CD14-positive monocyte (primary cell): ENCODE measurements around the gene NXNL2. TPM values are rescaled to one million over a fixed set of nuclear protein-coding genes. Genes with fewer than 3 reads are reported as not detected.

Experiments
- DNase-seq, 3 donors: peaks; one replicate each; pipeline ENCODE4 v3.0.0-alpha.2; 2011 to 2022
- H2AFZ ChIP-seq: 2 replicates; pipeline ENCODE4 v1.6.0; 2012; ENCODE audit warnings: mild to moderate bottlenecking, low read depth, low read length, inconsistent platforms; ENCODE audit not compliant: insufficient read depth, poor library complexity, severe bottlenecking
- H3K27ac ChIP-seq, 2 donors: 1 replicate in 1 of 2; 2 replicates in 1 of 2; pipeline ENCODE4 v1.5.1; 2012 to 2013; ENCODE audit warnings: low read length in 2 of 2, control low read depth in 1 of 2, inconsistent platforms in 1 of 2, low read depth in 1 of 2, mild to moderate bottlenecking in 1 of 2
- H3K27me3 ChIP-seq, 2 donors: one replicate each; pipeline versions ENCODE4 v1.6.0 to v1.6.1; 2011 to 2013; ENCODE audit warnings: low read length in 2 of 2; ENCODE audit not compliant: control insufficient read depth in 2 of 2, insufficient read depth in 2 of 2
- H3K36me3 ChIP-seq, 2 donors: replicated peaks in 1 of 2; 1 replicate in 1 of 2; 2 replicates in 1 of 2; pipeline versions ENCODE4 v1.5.1 to v1.6.1; 2012 to 2013; ENCODE audit warnings: low read length in 2 of 2, control low read depth in 1 of 2, inconsistent platforms in 1 of 2, mild to moderate bottlenecking in 1 of 2; ENCODE audit not compliant: insufficient read depth in 2 of 2, control insufficient read depth in 1 of 2
- H3K4me1 ChIP-seq, 2 donors: 1 replicate in 1 of 2; 2 replicates in 1 of 2; pipeline versions ENCODE4 v1.5.1 to v1.6.1; 2012 to 2013; ENCODE audit warnings: low read length in 2 of 2, control low read depth in 1 of 2, inconsistent platforms in 1 of 2, mild to moderate bottlenecking in 1 of 2, moderate library complexity in 1 of 2; ENCODE audit not compliant: insufficient read depth in 2 of 2, control insufficient read depth in 1 of 2
- H3K4me2 ChIP-seq: replicated peaks from 2 replicates; pipeline ENCODE3; 2012; ENCODE audit warnings: low read length, moderate library complexity, mild to moderate bottlenecking; ENCODE audit not compliant: poor library complexity, severe bottlenecking; ENCODE audit errors: extremely low read depth
- H3K4me3 ChIP-seq, 3 experiments: fragments of 200-600 bp in 1 of 3; sonication (generic) in 1 of 3; replicated peaks in 1 of 3; 1 replicate in 2 of 3; 2 replicates in 1 of 3; pipeline ENCODE4 v1.5.1; 2011 to 2013; ENCODE audit warnings: low read length in 3 of 3, mild to moderate bottlenecking in 3 of 3, control low read depth in 2 of 3, low read depth in 2 of 3, inconsistent platforms in 1 of 3, moderate library complexity in 1 of 3
- H3K79me2 ChIP-seq: 2 replicates; pipeline ENCODE4 v1.6.0; 2012; ENCODE audit warnings: mild to moderate bottlenecking, control low read depth, inconsistent platforms, low read length, moderate library complexity; ENCODE audit not compliant: insufficient read depth
- H3K9ac ChIP-seq: 2 replicates; pipeline ENCODE4 v1.6.0; 2017; ENCODE audit warnings: low read length, mild to moderate bottlenecking; ENCODE audit not compliant: insufficient read depth, poor library complexity, severe bottlenecking
- H3K9me3 ChIP-seq, 2 donors: replicated peaks in 1 of 2; 1 replicate in 1 of 2; 2 replicates in 1 of 2; pipeline versions ENCODE4 v1.5.1 to v1.6.1; 2012 to 2013; ENCODE audit warnings: low read length in 2 of 2, control low read depth in 1 of 2; ENCODE audit not compliant: control insufficient read depth in 1 of 2, insufficient read depth in 1 of 2
- H4K20me1 ChIP-seq: 2 replicates; pipeline ENCODE4 v1.6.0; 2012; ENCODE audit warnings: mild to moderate bottlenecking, low read length, control low read depth, moderate library complexity; ENCODE audit not compliant: insufficient read depth
- H3K27ac Mint-ChIP-seq, 7 donors: one replicate each; pipeline ENCODE4 v1.8.0; 2020; ENCODE audit warnings: mild to moderate bottlenecking in 7 of 7, mixed read lengths in 7 of 7, moderate library complexity in 6 of 7, inconsistent platforms in 2 of 7
- H3K27me3 Mint-ChIP-seq, 3 donors: one replicate each; pipeline ENCODE4 v1.8.0; 2021 to 2022; ENCODE audit warnings: low read depth in 3 of 3, mild to moderate bottlenecking in 3 of 3, mixed read lengths in 3 of 3, moderate library complexity in 3 of 3, inconsistent platforms in 1 of 3
- H3K36me3 Mint-ChIP-seq, 2 donors: one replicate each; pipeline ENCODE4 v1.8.0; 2020; ENCODE audit warnings: mixed read lengths in 2 of 2, inconsistent platforms in 1 of 2, mild to moderate bottlenecking in 1 of 2
- H3K4me1 Mint-ChIP-seq: one replicate; pipeline ENCODE4 v1.8.0; 2020; ENCODE audit warnings: mild to moderate bottlenecking, mixed read lengths
- H3K4me3 Mint-ChIP-seq, 2 donors: one replicate each; pipeline ENCODE4 v1.8.0; 2020; ENCODE audit warnings: mild to moderate bottlenecking in 2 of 2, mixed read lengths in 2 of 2, moderate library complexity in 1 of 2
- H3K9me3 Mint-ChIP-seq, 7 donors: one replicate each; pipeline ENCODE4 v1.8.0; 2020 to 2022; ENCODE audit warnings: mixed read lengths in 7 of 7, mild to moderate bottlenecking in 6 of 7, moderate library complexity in 6 of 7, inconsistent platforms in 2 of 7
- WGBS: methylation state at CpG from one replicate; pipeline ENCODE4 v1.1.5; 2013; ENCODE audit warnings: missing lambda C conversion rate; ENCODE audit not compliant: insufficient coverage; 5-methylcytosine and 5-hydroxymethylcytosine counted together
- intact Hi-C, 2 donors: fragments of 100-400 bp; cut with micrococcal nuclease; formaldehyde crosslinking; loops; one replicate each; pipeline versions ENCODE4 v1.15.0 to v1.15.1; 2023
- polyA plus RNA-seq, 3 donors: library from polyadenylated mRNA; depleted of rRNA in 1 of 3; unstranded in 2 of 3; stranded (reverse) in 1 of 3; fragments of 300-500 nt in 2 of 3; fragments of >200 nt in 1 of 3; fragmentation: Illumina TruSeq in 2 of 3; gene quantifications; 1 replicate in 2 of 3; 2 replicates in 1 of 3; pipeline ENCODE4 v1.2.3, GENCODE V29; 2012 to 2021
- TF ChIP-seq, protein P1 (sequence below): fragments of 200-600 bp; IDR thresholded peaks from one replicate; pipeline ENCODE4 v1.8.0; 2022; ENCODE audit warnings: antibody characterized with exemption, mild to moderate bottlenecking

Gene NXNL2
- polyA plus RNA-seq, 3 donors: not detected

DNA sequence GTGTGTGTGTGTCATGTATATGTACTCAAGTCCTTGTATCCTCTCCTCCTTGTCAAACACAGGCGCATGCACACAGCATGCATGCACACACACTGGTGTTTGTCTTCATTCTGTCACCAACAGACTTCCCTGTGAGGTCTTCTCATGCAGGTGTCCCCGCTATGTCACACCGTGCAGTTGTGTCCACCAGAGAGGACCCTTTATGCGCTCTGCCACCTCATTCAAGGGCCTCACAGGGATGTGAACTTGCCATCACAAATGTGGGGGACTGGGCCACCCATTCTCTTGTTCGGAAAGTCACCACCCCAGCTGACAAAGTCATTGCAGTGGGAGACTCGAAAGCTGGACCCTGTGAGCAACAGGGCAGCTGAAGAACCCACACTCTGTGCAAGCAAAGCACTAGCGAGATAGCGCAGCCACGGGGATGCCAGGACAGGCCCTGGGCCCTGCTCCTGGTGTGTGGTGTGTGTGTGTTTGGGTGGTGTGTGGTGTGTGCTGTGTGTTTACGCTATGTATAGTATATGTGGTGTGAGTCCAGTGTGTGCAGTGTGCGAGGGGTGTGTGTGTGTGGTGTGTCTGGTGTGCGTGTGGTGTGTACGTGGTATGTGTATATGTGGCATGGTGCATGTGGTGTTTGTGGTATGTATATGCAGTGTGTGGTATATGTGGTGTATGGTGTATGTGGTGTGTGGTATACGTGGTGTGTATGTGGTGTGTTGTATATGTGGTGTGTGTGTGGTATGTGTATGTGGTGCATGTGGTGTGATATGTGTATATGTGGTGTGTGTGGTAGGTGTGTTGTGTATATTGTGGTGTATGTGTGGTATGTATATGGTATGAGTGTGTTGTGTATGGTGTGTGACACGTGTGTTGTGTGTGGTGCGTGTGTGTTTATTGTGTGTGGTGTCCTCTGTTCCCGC, 30.9 kb upstream of the NXNL2 start:
- peaks cover 0 to 2% (median 1%) of the 10 kb centered on the region in 3 donors for H3K27me3 Mint-ChIP-seq
- Histone ChIP-seq H4K20me1 (no peaks in the 10 kb centered on the region), H2AFZ (no peak overlapping the region), H3K4me2 (no peak overlapping the region), H3K9ac (no peak overlapping the region), H3K79me2 (no peaks in the 10 kb centered on the region), H3K27me3 (no peaks in the 10 kb centered on the region), H3K9me3 (peaks cover 0 to 4% of the 10 kb centered on the region in 2 donors), H3K27ac (no peak overlapping the region), H3K4me3 (no peak overlapping the region), H3K36me3 (no peaks in the 10 kb centered on the region), H3K4me1 (no peaks in the 10 kb centered on the region)
- no peak for DNase-seq
- H3K27ac Mint-ChIP-seq: no peak overlapping the region
- intact Hi-C loops: no loop called here
- no peak overlapping the region for H3K4me3 Mint-ChIP-seq
- H3K9me3 Mint-ChIP-seq: peaks cover 0 to 5% (median 4%) of the 10 kb centered on the region in 7 donors
- TF ChIP-seq, protein P1, sequence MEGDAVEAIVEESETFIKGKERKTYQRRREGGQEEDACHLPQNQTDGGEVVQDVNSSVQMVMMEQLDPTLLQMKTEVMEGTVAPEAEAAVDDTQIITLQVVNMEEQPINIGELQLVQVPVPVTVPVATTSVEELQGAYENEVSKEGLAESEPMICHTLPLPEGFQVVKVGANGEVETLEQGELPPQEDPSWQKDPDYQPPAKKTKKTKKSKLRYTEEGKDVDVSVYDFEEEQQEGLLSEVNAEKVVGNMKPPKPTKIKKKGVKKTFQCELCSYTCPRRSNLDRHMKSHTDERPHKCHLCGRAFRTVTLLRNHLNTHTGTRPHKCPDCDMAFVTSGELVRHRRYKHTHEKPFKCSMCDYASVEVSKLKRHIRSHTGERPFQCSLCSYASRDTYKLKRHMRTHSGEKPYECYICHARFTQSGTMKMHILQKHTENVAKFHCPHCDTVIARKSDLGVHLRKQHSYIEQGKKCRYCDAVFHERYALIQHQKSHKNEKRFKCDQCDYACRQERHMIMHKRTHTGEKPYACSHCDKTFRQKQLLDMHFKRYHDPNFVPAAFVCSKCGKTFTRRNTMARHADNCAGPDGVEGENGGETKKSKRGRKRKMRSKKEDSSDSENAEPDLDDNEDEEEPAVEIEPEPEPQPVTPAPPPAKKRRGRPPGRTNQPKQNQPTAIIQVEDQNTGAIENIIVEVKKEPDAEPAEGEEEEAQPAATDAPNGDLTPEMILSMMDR: no peak
- H3K36me3 Mint-ChIP-seq: no peaks in the 10 kb centered on the region
- WGBS: 98% methylated on average over 15 of the region's 17 CpGs
- no peaks in the 10 kb centered on the region for H3K4me1 Mint-ChIP-seq

DNA sequence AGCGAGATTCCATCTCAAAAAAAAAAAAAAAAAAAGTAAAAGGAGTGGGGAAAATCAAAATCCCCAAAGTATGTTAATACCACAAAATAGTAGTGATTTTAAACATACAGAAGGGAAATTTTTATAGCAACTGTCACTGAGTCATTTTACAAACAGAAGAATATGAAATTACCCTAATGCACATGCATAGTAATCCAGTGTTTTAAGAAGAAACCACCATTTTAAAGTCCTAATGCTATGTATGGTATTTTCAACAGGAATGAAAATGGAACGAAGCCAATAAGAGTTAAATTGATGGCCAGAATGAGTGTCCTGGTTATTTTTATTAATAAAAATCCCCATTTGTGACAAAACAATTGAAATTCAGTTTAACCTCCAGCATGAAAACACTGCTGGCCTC, 26.7 kb upstream of the NXNL2 start:
- H3K4me1 Mint-ChIP-seq: peaks cover 3% of the 10 kb centered on the region
- Histone ChIP-seq H3K79me2 (no peaks in the 10 kb centered on the region), H2AFZ (no peak overlapping the region), H3K4me1 (no peaks in the 10 kb centered on the region), H3K4me2 (no peak overlapping the region), H3K9ac (no peak overlapping the region), H3K36me3 (no peaks in the 10 kb centered on the region), H3K27ac (no peak overlapping the region), H3K4me3 (no peak overlapping the region), H4K20me1 (no peaks in the 10 kb centered on the region), H3K9me3 (peaks cover 0 to 4% of the 10 kb centered on the region in 2 donors), H3K27me3 (no peaks in the 10 kb centered on the region)
- no peak overlapping the region for H3K4me3 Mint-ChIP-seq
- peaks cover 1 to 3% (median 2%) of the 10 kb centered on the region in 3 donors for H3K27me3 Mint-ChIP-seq
- no peak for DNase-seq
- WGBS: no CpG with 5 or more reads among the region's 2 CpGs
- TF ChIP-seq, protein P1: no peak
- no peak overlapping the region for H3K27ac Mint-ChIP-seq
- H3K9me3 Mint-ChIP-seq: peaks cover 0 to 7% (median 4%) of the 10 kb centered on the region in 7 donors
- no peaks in the 10 kb centered on the region for H3K36me3 Mint-ChIP-seq
- intact Hi-C loops: no loop called here
